Measurements from ENCODE around the gene CCDC175. TPM values are rescaled to one million over a fixed set of nuclear protein-coding genes. Genes with fewer than 3 reads are reported as not detected.

Gene CCDC175
- total RNA-seq, 1 experiment from 2014 or later = not detected

- H3K79me2 ChIP-seq (ENCODE audit: low read length) = no peaks in the 10 kb centered on the region
Measured at GRCh38 chr14:59566296-59566695, 10.3 kb downstream of the CCDC175 start.

GRCh38 chr14:59565087-59565486, 11.5 kb downstream of the CCDC175 start:
- Histone ChIP-seq H3K9ac (ENCODE audit: low read length) (no peak overlapping the region), H3K4me3 (ENCODE audit: low read length) (no peak overlapping the region), H3K27me3 (ENCODE audit: low read length) (no peaks in the 10 kb centered on the region), H3K9me3 (ENCODE audit: low read length) (no peaks in the 10 kb centered on the region), H3K27ac (ENCODE audit: low read length) (no peak overlapping the region), H3K79me2 (ENCODE audit: low read length) (no peaks in the 10 kb centered on the region), H3K9me2 (replicated peaks; ENCODE audit: insufficient read depth, low read length) (no peaks in the 10 kb centered on the region), H3K36me3 (ENCODE audit: insufficient read depth, low read length) (no peaks in the 10 kb centered on the region), H3K4me2 (ENCODE audit: low read depth, low read length, poor library complexity, severe bottlenecking) (no peak overlapping the region), H4K20me1 (ENCODE audit: insufficient read depth, low read depth, low read length) (no peaks in the 10 kb centered on the region), H2AFZ (ENCODE audit: low read length) (no peak overlapping the region), H3K4me1 (ENCODE audit: low read length) (no peaks in the 10 kb centered on the region)
- no peak for DNase-seq

More at GRCh38 chr14:59566296-59566695, 10.3 kb downstream of the CCDC175 start:
- no peak overlapping the region for H3K27ac ChIP-seq (ENCODE audit: low read length)
- H3K9me3 ChIP-seq (ENCODE audit: low read length) = no peaks in the 10 kb centered on the region
- H4K20me1 ChIP-seq (ENCODE audit: insufficient read depth, low read depth, low read length) = no peaks in the 10 kb centered on the region
- H3K9me2 ChIP-seq (replicated peaks; ENCODE audit: insufficient read depth, low read length) = no peaks in the 10 kb centered on the region
- H3K9ac ChIP-seq (ENCODE audit: low read length) = no peak overlapping the region
- DNase-seq = no peak
- H3K36me3 ChIP-seq (ENCODE audit: insufficient read depth, low read length) = no peaks in the 10 kb centered on the region
- no peaks in the 10 kb centered on the region for H3K27me3 ChIP-seq (ENCODE audit: low read length)
- no peaks in the 10 kb centered on the region for H3K4me1 ChIP-seq (ENCODE audit: low read length)
- no peak overlapping the region for H2AFZ ChIP-seq (ENCODE audit: low read length)
- no peak overlapping the region for H3K4me3 ChIP-seq (ENCODE audit: low read length)
- H3K4me2 ChIP-seq (ENCODE audit: low read depth, low read length, poor library complexity, severe bottlenecking) = no peak overlapping the region

GRCh38 chr14:59564366-59564765, 12.2 kb downstream of the CCDC175 start:
- Histone ChIP-seq H3K9me2 (replicated peaks; ENCODE audit: insufficient read depth, low read length) (no peaks in the 10 kb centered on the region), H3K9ac (ENCODE audit: low read length) (no peak overlapping the region), H3K27me3 (ENCODE audit: low read length) (no peaks in the 10 kb centered on the region), H3K4me2 (ENCODE audit: low read depth, low read length, poor library complexity, severe bottlenecking) (no peak overlapping the region), H3K27ac (ENCODE audit: low read length) (no peak overlapping the region), H2AFZ (ENCODE audit: low read length) (no peak overlapping the region), H3K9me3 (ENCODE audit: low read length) (no peaks in the 10 kb centered on the region), H3K79me2 (ENCODE audit: low read length) (no peaks in the 10 kb centered on the region), H4K20me1 (ENCODE audit: insufficient read depth, low read depth, low read length) (no peaks in the 10 kb centered on the region), H3K36me3 (ENCODE audit: insufficient read depth, low read length) (no peaks in the 10 kb centered on the region), H3K4me1 (ENCODE audit: low read length) (no peaks in the 10 kb centered on the region), H3K4me3 (ENCODE audit: low read length) (no peak overlapping the region)
- DNase-seq = no peak

GRCh38 chr14:59547310-59547709, 29.3 kb downstream of the CCDC175 start:
- H4K20me1 ChIP-seq (ENCODE audit: insufficient read depth, low read depth, low read length) = no peaks in the 10 kb centered on the region
- no peaks in the 10 kb centered on the region for H3K4me1 ChIP-seq (ENCODE audit: low read length)
- no peaks in the 10 kb centered on the region for H3K9me3 ChIP-seq (ENCODE audit: low read length)

GRCh38 chr14:59543873-59544272, 32.7 kb downstream of the CCDC175 start:
- no peak overlapping the region for H2AFZ ChIP-seq (ENCODE audit: low read length)
- no peaks in the 10 kb centered on the region for H3K9me2 ChIP-seq (replicated peaks; ENCODE audit: insufficient read depth, low read length)
- no peak overlapping the region for H3K9ac ChIP-seq (ENCODE audit: low read length)
- no peak overlapping the region for H3K4me3 ChIP-seq (ENCODE audit: low read length)
- H3K79me2 ChIP-seq (ENCODE audit: low read length) = no peaks in the 10 kb centered on the region
- no peak overlapping the region for H3K27ac ChIP-seq (ENCODE audit: low read length)
- peaks cover under 1% of the 10 kb centered on the region for H3K4me1 ChIP-seq (ENCODE audit: low read length)
- 0 out of 2 replicates have a peak, but pooled peaks cover 2% of the 10 kb centered on the region for H3K27me3 ChIP-seq (ENCODE audit: low read length)
- H3K36me3 ChIP-seq (ENCODE audit: insufficient read depth, low read length) = no peaks in the 10 kb centered on the region
- no peaks in the 10 kb centered on the region for H3K9me3 ChIP-seq (ENCODE audit: low read length)
- no peak overlapping the region for H3K4me2 ChIP-seq (ENCODE audit: low read depth, low read length, poor library complexity, severe bottlenecking)
- no peaks in the 10 kb centered on the region for H4K20me1 ChIP-seq (ENCODE audit: insufficient read depth, low read depth, low read length)
- DNase-seq = no peak

More at GRCh38 chr14:59547310-59547709, 29.3 kb downstream of the CCDC175 start:
- Histone ChIP-seq H3K27ac (ENCODE audit: low read length) (no peak overlapping the region), H3K36me3 (ENCODE audit: insufficient read depth, low read length) (no peaks in the 10 kb centered on the region), H3K9me2 (replicated peaks; ENCODE audit: insufficient read depth, low read length) (no peaks in the 10 kb centered on the region), H2AFZ (ENCODE audit: low read length) (no peak overlapping the region), H3K4me3 (ENCODE audit: low read length) (no peak overlapping the region), H3K4me2 (ENCODE audit: low read depth, low read length, poor library complexity, severe bottlenecking) (no peak overlapping the region), H3K27me3 (ENCODE audit: low read length) (0 out of 2 replicates have a peak, but pooled peaks cover 2% of the 10 kb centered on the region), H3K79me2 (ENCODE audit: low read length) (no peaks in the 10 kb centered on the region), H3K9ac (ENCODE audit: low read length) (no peak overlapping the region)
- DNase-seq = no peak

GRCh38 chr14:59541731-59542130, 34.9 kb downstream of the CCDC175 start:
- Histone ChIP-seq H3K9ac (ENCODE audit: low read length) (no peak overlapping the region), H3K36me3 (ENCODE audit: insufficient read depth, low read length) (no peaks in the 10 kb centered on the region), H3K27me3 (ENCODE audit: low read length) (no peaks in the 10 kb centered on the region), H3K4me1 (ENCODE audit: low read length) (peaks cover 3% of the 10 kb centered on the region), H3K27ac (ENCODE audit: low read length) (no peak overlapping the region), H4K20me1 (ENCODE audit: insufficient read depth, low read depth, low read length) (no peaks in the 10 kb centered on the region), H3K9me3 (ENCODE audit: low read length) (no peaks in the 10 kb centered on the region), H3K4me3 (ENCODE audit: low read length) (no peak overlapping the region), H3K9me2 (replicated peaks; ENCODE audit: insufficient read depth, low read length) (no peaks in the 10 kb centered on the region), H3K4me2 (ENCODE audit: low read depth, low read length, poor library complexity, severe bottlenecking) (no peak overlapping the region), H3K79me2 (ENCODE audit: low read length) (no peaks in the 10 kb centered on the region), H2AFZ (ENCODE audit: low read length) (no peak overlapping the region)
- no peak for DNase-seq

GRCh38 chr14:59540852-59541251, 35.8 kb downstream of the CCDC175 start:
- Histone ChIP-seq H3K9me3 (ENCODE audit: low read length) (no peaks in the 10 kb centered on the region), H3K79me2 (ENCODE audit: low read length) (no peaks in the 10 kb centered on the region), H3K9ac (ENCODE audit: low read length) (no peak overlapping the region), H3K4me3 (ENCODE audit: low read length) (no peak overlapping the region), H3K36me3 (ENCODE audit: insufficient read depth, low read length) (no peaks in the 10 kb centered on the region), H3K27me3 (ENCODE audit: low read length) (no peaks in the 10 kb centered on the region), H3K9me2 (replicated peaks; ENCODE audit: insufficient read depth, low read length) (no peaks in the 10 kb centered on the region), H3K27ac (ENCODE audit: low read length) (no peak overlapping the region), H4K20me1 (ENCODE audit: insufficient read depth, low read depth, low read length) (no peaks in the 10 kb centered on the region), H3K4me1 (ENCODE audit: low read length) (peaks cover 3% of the 10 kb centered on the region), H3K4me2 (ENCODE audit: low read depth, low read length, poor library complexity, severe bottlenecking) (no peak overlapping the region), H2AFZ (ENCODE audit: low read length) (no peak overlapping the region)
- no peak for DNase-seq

- Histone ChIP-seq H3K36me3 (ENCODE audit: insufficient read depth, low read length) (no peaks in the 10 kb centered on the region), H3K79me2 (ENCODE audit: low read length) (no peaks in the 10 kb centered on the region), H4K20me1 (ENCODE audit: insufficient read depth, low read depth, low read length) (no peaks in the 10 kb centered on the region), H3K27me3 (ENCODE audit: low read length) (no peaks in the 10 kb centered on the region), H3K4me1 (ENCODE audit: low read length) (peaks cover 3% of the 10 kb centered on the region), H3K9ac (ENCODE audit: low read length) (no peak overlapping the region), H2AFZ (ENCODE audit: low read length) (no peak overlapping the region), H3K9me2 (replicated peaks; ENCODE audit: insufficient read depth, low read length) (no peaks in the 10 kb centered on the region), H3K4me3 (ENCODE audit: low read length) (no peak overlapping the region), H3K4me2 (ENCODE audit: low read depth, low read length, poor library complexity, severe bottlenecking) (no peak overlapping the region), H3K27ac (ENCODE audit: low read length) (no peak overlapping the region), H3K9me3 (ENCODE audit: low read length) (no peaks in the 10 kb centered on the region)
- no peak for DNase-seq
Measured at GRCh38 chr14:59538936-59539335, 37.7 kb downstream of the CCDC175 start.

- H3K9me2 ChIP-seq (replicated peaks; ENCODE audit: insufficient read depth, low read length) = no peaks in the 10 kb centered on the region
- H3K27ac ChIP-seq (ENCODE audit: low read length) = no peak overlapping the region
- no peak overlapping the region for H3K4me3 ChIP-seq (ENCODE audit: low read length)
- H3K4me2 ChIP-seq (ENCODE audit: low read depth, low read length, poor library complexity, severe bottlenecking) = no peak overlapping the region
- H2AFZ ChIP-seq (ENCODE audit: low read length) = no peak overlapping the region
- no peaks in the 10 kb centered on the region for H3K36me3 ChIP-seq (ENCODE audit: insufficient read depth, low read length)
- H4K20me1 ChIP-seq (ENCODE audit: insufficient read depth, low read depth, low read length) = no peaks in the 10 kb centered on the region
- DNase-seq = no peak
- no peaks in the 10 kb centered on the region for H3K27me3 ChIP-seq (ENCODE audit: low read length)
- no peak overlapping the region for H3K9ac ChIP-seq (ENCODE audit: low read length)
- H3K4me1 ChIP-seq (ENCODE audit: low read length) = peaks cover 3% of the 10 kb centered on the region
- no peaks in the 10 kb centered on the region for H3K9me3 ChIP-seq (ENCODE audit: low read length)
- no peaks in the 10 kb centered on the region for H3K79me2 ChIP-seq (ENCODE audit: low read length)
Measured at GRCh38 chr14:59537476-59537875, 39.1 kb downstream of the CCDC175 start.
